Measurements from ENCODE around the gene PTPRF.

Gene PTPRF

GRCh38 chr1:43669878-43670277 lies 139.2 kb downstream of the PTPRF start:
- no peak for DNase-seq (ENCODE audit: low spot score)

- no peak for DNase-seq (ENCODE audit: low spot score)
Measured at GRCh38 chr1:43671193-43671592, 140.5 kb downstream of the PTPRF start.

- no peak for DNase-seq (ENCODE audit: low spot score)
Measured at GRCh38 chr1:43671626-43672330, 141.1 kb downstream of the PTPRF start.

GRCh38 chr1:43673261-43673660 lies 142.6 kb downstream of the PTPRF start:
- no peak for DNase-seq (ENCODE audit: low spot score)
